PFSK-1 (cell line): ENCODE measurements around the gene ADGRA1.

Experiments
- FOXP2 ChIP-seq: optimal IDR thresholded peaks from 2 replicates; pipeline ENCODE3; 2011; ENCODE audit warnings: borderline replicate concordance, control low read depth, inconsistent platforms; ENCODE audit not compliant: insufficient read depth; ENCODE audit errors: extremely low read length, extremely low read depth
- POLR2AphosphoS5 ChIP-seq: IDR thresholded peaks from 2 replicates; pipeline ENCODE4 v1.6.1; 2012; ENCODE audit warnings: low read depth, mild to moderate bottlenecking, control low read depth, low read length, moderate library complexity
- REST ChIP-seq, 2 experiments: IDR thresholded peaks; 2 replicates each; pipeline versions ENCODE4 v1.6.1 to v1.8.0; 2011 to 2012; ENCODE audit warnings: low read depth in 2 of 2, low read length in 2 of 2, control low read depth in 1 of 2, inconsistent platforms in 1 of 2, mild to moderate bottlenecking in 1 of 2, moderate library complexity in 1 of 2; ENCODE audit not compliant: insufficient read depth in 1 of 2
- SIN3A ChIP-seq: IDR thresholded peaks from 2 replicates; pipeline ENCODE4 v1.6.1; 2012; ENCODE audit warnings: mild to moderate bottlenecking, low read length, moderate library complexity, borderline replicate concordance; ENCODE audit not compliant: insufficient read depth
- TAF1 ChIP-seq: IDR thresholded peaks from 2 replicates; pipeline ENCODE4 v1.6.1; 2012; ENCODE audit warnings: low read length, control low read depth, borderline replicate concordance; ENCODE audit not compliant: insufficient read depth

- TF ChIP-seq POLR2AphosphoS5 (no peak), SIN3A (no peak), FOXP2 (no peak), TAF1 (no peak), REST (IDR thresholded peaks at IDR 0.05; ENCODE audit: insufficient read depth in 1 of 2, low read depth in 2 of 2, low read length in 2 of 2) (no peak)
Measured at GRCh38 chr10:133104963-133105640, 17.4 kb downstream of the ADGRA1 start.
